ENCODE data around the gene ELAVL2.

- TF ChIP-seq CTCF (IDR thresholded peaks at IDR 0.05) (no peak), POLR2AphosphoS5 (IDR thresholded peaks at IDR 0.05; ENCODE audit: low read depth, low read length) (no peak), SIN3A (IDR thresholded peaks at IDR 0.05; ENCODE audit: borderline replicate concordance, insufficient read depth, low read depth, low read length) (no peak), TCF7L2 (IDR thresholded peaks at IDR 0.05; ENCODE audit: low read depth, low read length) (no peak)
- TF ChIP-seq, protein P1, sequence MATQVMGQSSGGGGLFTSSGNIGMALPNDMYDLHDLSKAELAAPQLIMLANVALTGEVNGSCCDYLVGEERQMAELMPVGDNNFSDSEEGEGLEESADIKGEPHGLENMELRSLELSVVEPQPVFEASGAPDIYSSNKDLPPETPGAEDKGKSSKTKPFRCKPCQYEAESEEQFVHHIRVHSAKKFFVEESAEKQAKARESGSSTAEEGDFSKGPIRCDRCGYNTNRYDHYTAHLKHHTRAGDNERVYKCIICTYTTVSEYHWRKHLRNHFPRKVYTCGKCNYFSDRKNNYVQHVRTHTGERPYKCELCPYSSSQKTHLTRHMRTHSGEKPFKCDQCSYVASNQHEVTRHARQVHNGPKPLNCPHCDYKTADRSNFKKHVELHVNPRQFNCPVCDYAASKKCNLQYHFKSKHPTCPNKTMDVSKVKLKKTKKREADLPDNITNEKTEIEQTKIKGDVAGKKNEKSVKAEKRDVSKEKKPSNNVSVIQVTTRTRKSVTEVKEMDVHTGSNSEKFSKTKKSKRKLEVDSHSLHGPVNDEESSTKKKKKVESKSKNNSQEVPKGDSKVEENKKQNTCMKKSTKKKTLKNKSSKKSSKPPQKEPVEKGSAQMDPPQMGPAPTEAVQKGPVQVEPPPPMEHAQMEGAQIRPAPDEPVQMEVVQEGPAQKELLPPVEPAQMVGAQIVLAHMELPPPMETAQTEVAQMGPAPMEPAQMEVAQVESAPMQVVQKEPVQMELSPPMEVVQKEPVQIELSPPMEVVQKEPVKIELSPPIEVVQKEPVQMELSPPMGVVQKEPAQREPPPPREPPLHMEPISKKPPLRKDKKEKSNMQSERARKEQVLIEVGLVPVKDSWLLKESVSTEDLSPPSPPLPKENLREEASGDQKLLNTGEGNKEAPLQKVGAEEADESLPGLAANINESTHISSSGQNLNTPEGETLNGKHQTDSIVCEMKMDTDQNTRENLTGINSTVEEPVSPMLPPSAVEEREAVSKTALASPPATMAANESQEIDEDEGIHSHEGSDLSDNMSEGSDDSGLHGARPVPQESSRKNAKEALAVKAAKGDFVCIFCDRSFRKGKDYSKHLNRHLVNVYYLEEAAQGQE (IDR thresholded peaks at IDR 0.05; ENCODE audit: insufficient read depth in 1 of 2, low read depth in 2 of 2, low read length in 1 of 2), result no peak
Observed at GRCh38 chr9:23682891-23683431, 143.1 kb downstream of the ELAVL2 start.

Measured in Panc1 (cell line).